OCI-LY7 (cell line): Measurements from ENCODE around the gene TFAP2C. TPM values are rescaled to one million over a fixed set of nuclear protein-coding genes. Genes with fewer than 3 reads are reported as not detected.

Experiments used
- BruUV-seq: library from RNA; stranded (reverse); fragments of 400-500 nt; replicated peaks from 2 replicates; lab custom pipeline; 2021; lab: Mats Ljungman, UMichigan
- CTCF ChIA-PET: fragments of 300-600 bp; sonication (Branson Sonifier 250); formaldehyde crosslinking; loops from one replicate; lab custom pipeline; 2022; ENCODE audit warnings: antibody characterized with exemption; ENCODE audit not compliant: unreplicated experiment; lab: Charles Lee
- POLR2A ChIA-PET: fragments of 300-600 bp; sonication (Branson Sonifier 250); formaldehyde crosslinking; loops from one replicate; lab custom pipeline; 2022; ENCODE audit warnings: antibody characterized with exemption; lab: Charles Lee
- DNase-seq: peaks from one replicate; pipeline ENCODE4 v3.0.0-alpha.2; 2015; ENCODE audit warnings: low spot score
- H2AFZ ChIP-seq: fragments of 200-600 bp; sonication (generic), shearing (Covaris generic); 2 replicates; pipeline ENCODE4 v1.6.1; 2014; ENCODE audit warnings: mild to moderate bottlenecking, antibody characterized with exemption, low read length, moderate library complexity
- H3K27ac ChIP-seq: fragments of 200-600 bp; sonication (generic); 2 replicates; pipeline ENCODE4 v1.5.1; 2014; ENCODE audit warnings: mixed run types, low read depth, mild to moderate bottlenecking, moderate library complexity, low read length, inconsistent platforms; ENCODE audit not compliant: poor library complexity, severe bottlenecking
- H3K36me3 ChIP-seq: fragments of 200-600 bp; sonication (generic); 2 replicates; pipeline ENCODE4 v1.6.1; 2014; ENCODE audit warnings: mild to moderate bottlenecking, antibody characterized with exemption, low read length, moderate library complexity, mixed read lengths; ENCODE audit not compliant: insufficient read depth
- H3K4me1 ChIP-seq: fragments of 200-600 bp; sonication (generic); 2 replicates; pipeline ENCODE4 v1.5.1; 2014; ENCODE audit warnings: mild to moderate bottlenecking, low read length; ENCODE audit not compliant: insufficient read depth, poor library complexity, severe bottlenecking
- H3K4me2 ChIP-seq: fragments of 200-600 bp; sonication (generic); 2 replicates; pipeline ENCODE4 v1.6.1; 2014; ENCODE audit warnings: mild to moderate bottlenecking, low read length
- H3K4me3 ChIP-seq: fragments of 200-600 bp; sonication (generic); 2 replicates; pipeline ENCODE4 v1.5.1; 2014; ENCODE audit warnings: mild to moderate bottlenecking, low read depth, low read length; ENCODE audit not compliant: poor library complexity, severe bottlenecking
- H3K79me2 ChIP-seq: fragments of 200-600 bp; sonication (generic); 2 replicates; pipeline ENCODE4 v1.6.1; 2016; ENCODE audit warnings: low read depth, mild to moderate bottlenecking, low read length, moderate library complexity, mixed read lengths; ENCODE audit not compliant: insufficient read depth
- H3K9me2 ChIP-seq: fragments of 200-600 bp; sonication (generic); 2 replicates; pipeline ENCODE4 v1.6.1; 2016; ENCODE audit warnings: mild to moderate bottlenecking, low read length, mixed read lengths; ENCODE audit not compliant: insufficient read depth
- H3K9me3 ChIP-seq: fragments of 200-600 bp; sonication (generic); 2 replicates; pipeline ENCODE4 v1.6.1; 2014; ENCODE audit warnings: mild to moderate bottlenecking, mixed run types, low read length, mixed read lengths
- H4K20me1 ChIP-seq: fragments of 200-600 bp; sonication (generic); 2 replicates; pipeline ENCODE4 v1.6.1; 2014; ENCODE audit warnings: mild to moderate bottlenecking, antibody characterized with exemption, low read length, moderate library complexity, mixed read lengths; ENCODE audit not compliant: insufficient read depth
- CTCF ChIP-seq: fragments of 200-600 bp; sonication (generic); conservative IDR thresholded peaks from 2 replicates; pipeline ENCODE4 v1.5.1; 2014; ENCODE audit warnings: mild to moderate bottlenecking, antibody characterized with exemption, low read length, moderate library complexity, mixed read lengths
- EZH2phosphoT487 ChIP-seq: fragments of 200-600 bp; sonication (generic); IDR thresholded peaks from 2 replicates; pipeline ENCODE4 v1.6.1; 2018; ENCODE audit warnings: low read depth, borderline replicate concordance, mild to moderate bottlenecking, mixed run types, antibody characterized with exemption, low read length, moderate library complexity, mixed read lengths
- intact Hi-C: fragments of 100-400 bp; cut with micrococcal nuclease; formaldehyde crosslinking; loops from one replicate; pipeline ENCODE4 v1.10.0; 2022; ENCODE audit not compliant: unreplicated experiment
- total RNA-seq, 2 experiments: library from RNA; depleted of rRNA in 1 of 2; stranded (reverse); fragments of >200 nt in 1 of 2; shearing (Covaris generic) in 1 of 2; gene quantifications; 2 replicates each; pipeline ENCODE4 v1.2.3, GENCODE V29; 2014 to 2022

The TFAP2C gene
- total RNA-seq, 2 experiments from 2014 or later: not detected

GRCh38 chr20:56663660-56664059 lies 34.6 kb downstream of the TFAP2C start:
- POLR2A ChIA-PET: no interaction called here
- no peaks in the 10 kb centered on the region for H3K36me3 ChIP-seq
- no peaks in the 10 kb centered on the region for H4K20me1 ChIP-seq
- intact Hi-C loops: no loop called here
- TF ChIP-seq CTCF (no peak), EZH2phosphoT487 (no peak)
- no TSS peak for BruUV-seq
- no peak overlapping the region for H3K27ac ChIP-seq
- no peaks in the 10 kb centered on the region for H3K9me2 ChIP-seq
- no peaks in the 10 kb centered on the region for H3K4me1 ChIP-seq
- H2AFZ ChIP-seq: no peak overlapping the region
- H3K9me3 ChIP-seq: no peaks in the 10 kb centered on the region
- CTCF ChIA-PET: no interaction called here
- no peak overlapping the region for H3K4me2 ChIP-seq
- H3K79me2 ChIP-seq: no peaks in the 10 kb centered on the region
- H3K4me3 ChIP-seq: no peak overlapping the region
- DNase-seq: no peak

GRCh38 chr20:56664796-56665195 lies 35.7 kb downstream of the TFAP2C start:
- no peaks in the 10 kb centered on the region for H3K79me2 ChIP-seq
- no peaks in the 10 kb centered on the region for H3K4me1 ChIP-seq
- no peak overlapping the region for H3K4me3 ChIP-seq
- POLR2A ChIA-PET: no interaction called here
- no TSS peak for BruUV-seq
- no peak overlapping the region for H2AFZ ChIP-seq
- H4K20me1 ChIP-seq: no peaks in the 10 kb centered on the region
- no peaks in the 10 kb centered on the region for H3K36me3 ChIP-seq
- CTCF ChIA-PET: interaction anchor here (0.6 kb wide), 1 partner anchor 54 kb away, joined by 3 read pairs; no protein-coding TSS in a partner anchor
- intact Hi-C loops: no loop called here
- H3K9me3 ChIP-seq: no peaks in the 10 kb centered on the region
- H3K27ac ChIP-seq: no peak overlapping the region
- TF ChIP-seq CTCF: no peak
- no peak for TF ChIP-seq EZH2phosphoT487
- no peak for DNase-seq
- no peak overlapping the region for H3K4me2 ChIP-seq
- no peaks in the 10 kb centered on the region for H3K9me2 ChIP-seq

- no peak for DNase-seq
- no peaks in the 10 kb centered on the region for H3K79me2 ChIP-seq
- TF ChIP-seq CTCF: no peak
- no peak for TF ChIP-seq EZH2phosphoT487
- H3K4me2 ChIP-seq: no peak overlapping the region
- no peaks in the 10 kb centered on the region for H4K20me1 ChIP-seq
- H3K27ac ChIP-seq: no peak overlapping the region
- H3K4me3 ChIP-seq: no peak overlapping the region
- H3K9me2 ChIP-seq: no peaks in the 10 kb centered on the region
- no TSS peak for BruUV-seq
- no peaks in the 10 kb centered on the region for H3K9me3 ChIP-seq
- ChIA-PET CTCF (no interaction called here), POLR2A (no interaction called here)
- no peak overlapping the region for H2AFZ ChIP-seq
- intact Hi-C loops: no loop called here
- H3K36me3 ChIP-seq: no peaks in the 10 kb centered on the region
- no peaks in the 10 kb centered on the region for H3K4me1 ChIP-seq
Measured at GRCh38 chr20:56665806-56666205, 36.7 kb downstream of the TFAP2C start.
